ENCODE results near the gene OR8B4.

OR8B4 gene

DNA sequence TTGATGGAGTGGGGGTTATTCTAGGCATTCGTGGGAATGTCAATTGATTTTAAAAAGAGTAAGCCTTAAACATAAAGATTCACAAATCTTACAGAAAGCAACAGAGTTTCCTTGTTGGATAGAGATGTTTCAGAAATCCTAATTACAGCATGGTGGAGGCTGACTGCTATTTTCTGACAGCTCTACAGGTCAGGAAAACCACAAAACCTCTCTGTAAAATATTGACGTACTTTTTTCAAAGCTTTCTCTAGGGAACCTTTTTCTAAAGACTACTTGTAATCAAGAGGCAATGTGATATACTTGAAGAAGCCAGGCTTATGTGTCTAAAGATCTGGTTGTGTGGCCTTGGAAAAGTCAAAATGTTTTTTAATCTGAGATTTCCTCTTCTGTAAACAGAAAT is 29.9 kb upstream of the OR8B4 start:
- TF ChIP-seq, protein P1, sequence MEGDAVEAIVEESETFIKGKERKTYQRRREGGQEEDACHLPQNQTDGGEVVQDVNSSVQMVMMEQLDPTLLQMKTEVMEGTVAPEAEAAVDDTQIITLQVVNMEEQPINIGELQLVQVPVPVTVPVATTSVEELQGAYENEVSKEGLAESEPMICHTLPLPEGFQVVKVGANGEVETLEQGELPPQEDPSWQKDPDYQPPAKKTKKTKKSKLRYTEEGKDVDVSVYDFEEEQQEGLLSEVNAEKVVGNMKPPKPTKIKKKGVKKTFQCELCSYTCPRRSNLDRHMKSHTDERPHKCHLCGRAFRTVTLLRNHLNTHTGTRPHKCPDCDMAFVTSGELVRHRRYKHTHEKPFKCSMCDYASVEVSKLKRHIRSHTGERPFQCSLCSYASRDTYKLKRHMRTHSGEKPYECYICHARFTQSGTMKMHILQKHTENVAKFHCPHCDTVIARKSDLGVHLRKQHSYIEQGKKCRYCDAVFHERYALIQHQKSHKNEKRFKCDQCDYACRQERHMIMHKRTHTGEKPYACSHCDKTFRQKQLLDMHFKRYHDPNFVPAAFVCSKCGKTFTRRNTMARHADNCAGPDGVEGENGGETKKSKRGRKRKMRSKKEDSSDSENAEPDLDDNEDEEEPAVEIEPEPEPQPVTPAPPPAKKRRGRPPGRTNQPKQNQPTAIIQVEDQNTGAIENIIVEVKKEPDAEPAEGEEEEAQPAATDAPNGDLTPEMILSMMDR (conservative IDR thresholded peaks at IDR 0.05; ENCODE audit: low read length) = no peak
- TF ChIP-seq EZH2phosphoT487 (IDR thresholded peaks at IDR 0.05; ENCODE audit: borderline replicate concordance) = no peak
- Histone ChIP-seq H3K79me2 (ENCODE audit: insufficient read depth, low read length) (no peaks in the 10 kb centered on the region), H3K4me3 (ENCODE audit: low read length, poor library complexity, severe bottlenecking) (no peak overlapping the region), H3K9ac (ENCODE audit: low read depth, low read length, poor library complexity, severe bottlenecking) (no peak overlapping the region), H4K20me1 (ENCODE audit: insufficient read depth, low read length, poor library complexity, severe bottlenecking) (no peaks in the 10 kb centered on the region), H3K27me3 (ENCODE audit: insufficient read depth, low read length, poor library complexity, severe bottlenecking) (no peaks in the 10 kb centered on the region), H2AFZ (ENCODE audit: low read length) (no peak overlapping the region), H3K4me2 (ENCODE audit: low read depth, low read length, poor library complexity, severe bottlenecking) (no peak overlapping the region), H3K4me1 (ENCODE audit: insufficient read depth, low read length, poor library complexity, severe bottlenecking) (no peaks in the 10 kb centered on the region), H3K9me2 (replicated peaks; ENCODE audit: low read depth, low read length) (no peaks in the 10 kb centered on the region), H3F3A (ENCODE audit: low read depth) (no peaks in the 10 kb centered on the region), H3K36me3 (ENCODE audit: insufficient read depth, low read length) (no peaks in the 10 kb centered on the region), H3K9me3 (ENCODE audit: insufficient read depth, low read depth, low read length) (no peaks in the 10 kb centered on the region)

- no peak overlapping the region for H3K4me3 ChIP-seq (ENCODE audit: low read length, poor library complexity, severe bottlenecking)
These were observed 22.2 kb upstream of the OR8B4 start for GRCh38 chr11:124446916-124447315.

DNA sequence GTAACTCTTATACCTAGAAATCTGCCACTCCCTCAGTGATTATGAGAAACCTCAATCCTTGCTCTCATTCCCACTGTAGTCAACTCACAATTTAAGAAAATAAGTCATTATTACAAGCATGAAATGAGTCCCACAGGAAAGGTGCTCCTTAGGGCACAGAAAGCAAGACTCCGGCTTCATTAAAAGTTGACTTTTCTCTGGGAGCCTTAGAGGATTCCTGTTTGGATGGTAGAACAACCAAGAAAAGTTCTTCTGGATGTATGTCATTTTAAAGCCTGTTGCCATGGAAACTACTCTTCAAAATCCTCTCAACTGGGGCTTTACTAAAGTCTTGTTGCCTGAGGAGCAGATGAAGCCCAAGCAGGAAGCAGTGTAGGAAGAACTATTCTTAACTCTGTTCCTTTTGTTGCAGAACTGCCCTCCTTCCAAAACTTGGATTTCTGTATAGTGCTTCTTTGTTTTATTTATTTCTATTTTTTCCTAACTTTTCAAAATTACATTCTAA is 21.0 kb upstream of the OR8B4 start, which contains the start of gene OR8B8:
Gene OR8B8, minus strand, starts transcription at position 51 of the 505 bp plus-strand sequence. CDS start 4,611 bp downstream, outside the sequence.
- H3K9me2 ChIP-seq (replicated peaks; ENCODE audit: low read depth, low read length) = no peaks in the 10 kb centered on the region
- H3K9ac ChIP-seq (ENCODE audit: low read depth, low read length, poor library complexity, severe bottlenecking) = no peak within 1 kb of the TSS
- no peaks in the 10 kb centered on the region for H3K27me3 ChIP-seq (ENCODE audit: insufficient read depth, low read length, poor library complexity, severe bottlenecking)
- no peak within 1 kb of the TSS for H2AFZ ChIP-seq (ENCODE audit: low read length)
- H3K4me1 ChIP-seq (ENCODE audit: insufficient read depth, low read length, poor library complexity, severe bottlenecking) = no peaks in the 10 kb centered on the region
- no peak within 1 kb of the TSS for H3K4me2 ChIP-seq (ENCODE audit: low read depth, low read length, poor library complexity, severe bottlenecking)
- no peak within 1 kb of the TSS for H3K4me3 ChIP-seq (ENCODE audit: low read length, poor library complexity, severe bottlenecking)
- no peaks in the 10 kb centered on the region for H4K20me1 ChIP-seq (ENCODE audit: insufficient read depth, low read length, poor library complexity, severe bottlenecking)
- no peaks in the 10 kb centered on the region for H3K79me2 ChIP-seq (ENCODE audit: insufficient read depth, low read length)
- TF ChIP-seq, protein P1 (conservative IDR thresholded peaks at IDR 0.05; ENCODE audit: low read length) = no peak
- no peak for TF ChIP-seq EZH2phosphoT487 (IDR thresholded peaks at IDR 0.05; ENCODE audit: borderline replicate concordance)
- H3F3A ChIP-seq (ENCODE audit: low read depth) = no peaks in the 10 kb centered on the region
- H3K36me3 ChIP-seq (ENCODE audit: insufficient read depth, low read length) = no peaks in the 10 kb centered on the region
- no peaks in the 10 kb centered on the region for H3K9me3 ChIP-seq (ENCODE audit: insufficient read depth, low read depth, low read length)

More at GRCh38 chr11:124446916-124447315, 22.2 kb upstream of the OR8B4 start:
- Histone ChIP-seq H3K79me2 (ENCODE audit: insufficient read depth, low read length) (no peaks in the 10 kb centered on the region), H3K9ac (ENCODE audit: low read depth, low read length, poor library complexity, severe bottlenecking) (no peak overlapping the region), H3K9me2 (replicated peaks; ENCODE audit: low read depth, low read length) (no peaks in the 10 kb centered on the region), H3K27me3 (ENCODE audit: insufficient read depth, low read length, poor library complexity, severe bottlenecking) (no peaks in the 10 kb centered on the region), H3K4me1 (ENCODE audit: insufficient read depth, low read length, poor library complexity, severe bottlenecking) (no peaks in the 10 kb centered on the region), H3K36me3 (ENCODE audit: insufficient read depth, low read length) (no peaks in the 10 kb centered on the region), H4K20me1 (ENCODE audit: insufficient read depth, low read length, poor library complexity, severe bottlenecking) (no peaks in the 10 kb centered on the region), H2AFZ (ENCODE audit: low read length) (no peak overlapping the region), H3K4me2 (ENCODE audit: low read depth, low read length, poor library complexity, severe bottlenecking) (no peak overlapping the region), H3F3A (ENCODE audit: low read depth) (no peaks in the 10 kb centered on the region), H3K9me3 (ENCODE audit: insufficient read depth, low read depth, low read length) (no peaks in the 10 kb centered on the region)
- TF ChIP-seq, protein P1 (conservative IDR thresholded peaks at IDR 0.05; ENCODE audit: low read length) = no peak
- TF ChIP-seq EZH2phosphoT487 (IDR thresholded peaks at IDR 0.05; ENCODE audit: borderline replicate concordance) = no peak

Measured in Loucy (cell line).